ENCODE results near the gene TTC23. TPM values are rescaled to one million over a fixed set of nuclear protein-coding genes. Genes with fewer than 3 reads are reported as not detected.

Gene TTC23
- total RNA-seq, 4 donors from 2014 or later: 14.7 to 25.3 (median 19.3) TPM

DNA sequence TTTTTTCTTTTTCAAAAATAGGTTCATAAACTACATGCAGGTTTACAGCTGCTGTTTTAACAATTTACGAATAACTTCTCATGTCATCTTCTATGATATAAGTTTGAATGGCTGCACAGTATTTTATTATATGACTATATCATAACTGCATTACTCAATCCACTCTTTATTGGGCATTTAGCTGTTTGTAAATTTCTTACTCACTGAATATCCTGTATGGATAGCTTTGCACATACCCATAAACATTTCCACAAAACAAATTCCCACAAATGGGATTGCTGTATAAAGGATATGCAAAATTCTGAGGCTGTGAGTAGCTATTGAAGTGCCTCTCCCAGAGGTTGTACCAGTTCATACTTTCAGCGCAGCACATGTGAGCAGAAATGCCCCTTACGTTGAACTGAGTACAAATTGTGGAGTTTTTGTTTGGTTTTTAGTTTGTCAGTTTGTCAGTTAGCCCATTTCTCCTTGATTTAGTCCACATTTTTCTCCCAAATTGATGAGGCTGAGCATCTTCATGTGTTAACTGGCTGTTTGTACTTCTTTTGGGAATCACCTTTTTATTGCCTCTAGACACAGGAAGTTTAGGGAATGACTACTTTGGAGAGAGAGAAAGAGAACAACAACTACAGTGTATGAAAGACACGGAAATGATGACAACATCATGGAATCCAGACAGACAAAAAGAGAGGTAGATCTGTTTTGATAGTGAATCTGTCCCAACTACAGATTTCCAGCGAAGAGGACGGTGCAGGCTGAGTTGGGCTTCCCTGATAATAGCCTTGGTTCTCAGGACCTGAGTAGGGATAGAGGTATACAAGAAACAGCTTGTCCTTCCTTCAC is 24.8 kb downstream of the TTC23 start:
- no peak overlapping the region for H3K4me3 ChIP-seq
- intact Hi-C loops (cut with DNase I): no loop called here
- H3K27ac ChIP-seq (replicated peaks in 1 of 4): no peak overlapping the region
- no peaks in the 10 kb centered on the region for H3K9me3 ChIP-seq
- WGBS: 95% methylated on average over 6 of the region's 6 CpGs
- no peaks in the 10 kb centered on the region for H3K4me1 ChIP-seq
- DNase-seq (ENCODE audit: extremely low spot score): no peak
- H3K27me3 ChIP-seq: no peaks in the 10 kb centered on the region
- peaks cover 3 to 88% (median 68%) of the 10 kb centered on the region in 4 donors for H3K36me3 ChIP-seq
- TF ChIP-seq POLR2AphosphoS5 (IDR thresholded peaks at IDR 0.05) (no peak), EP300 (IDR thresholded peaks at IDR 0.05) (no peak), POLR2A (IDR thresholded peaks at IDR 0.05; ENCODE audit: low read depth) (no peak)
- TF ChIP-seq, protein P1, sequence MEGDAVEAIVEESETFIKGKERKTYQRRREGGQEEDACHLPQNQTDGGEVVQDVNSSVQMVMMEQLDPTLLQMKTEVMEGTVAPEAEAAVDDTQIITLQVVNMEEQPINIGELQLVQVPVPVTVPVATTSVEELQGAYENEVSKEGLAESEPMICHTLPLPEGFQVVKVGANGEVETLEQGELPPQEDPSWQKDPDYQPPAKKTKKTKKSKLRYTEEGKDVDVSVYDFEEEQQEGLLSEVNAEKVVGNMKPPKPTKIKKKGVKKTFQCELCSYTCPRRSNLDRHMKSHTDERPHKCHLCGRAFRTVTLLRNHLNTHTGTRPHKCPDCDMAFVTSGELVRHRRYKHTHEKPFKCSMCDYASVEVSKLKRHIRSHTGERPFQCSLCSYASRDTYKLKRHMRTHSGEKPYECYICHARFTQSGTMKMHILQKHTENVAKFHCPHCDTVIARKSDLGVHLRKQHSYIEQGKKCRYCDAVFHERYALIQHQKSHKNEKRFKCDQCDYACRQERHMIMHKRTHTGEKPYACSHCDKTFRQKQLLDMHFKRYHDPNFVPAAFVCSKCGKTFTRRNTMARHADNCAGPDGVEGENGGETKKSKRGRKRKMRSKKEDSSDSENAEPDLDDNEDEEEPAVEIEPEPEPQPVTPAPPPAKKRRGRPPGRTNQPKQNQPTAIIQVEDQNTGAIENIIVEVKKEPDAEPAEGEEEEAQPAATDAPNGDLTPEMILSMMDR (IDR thresholded peaks at IDR 0.05): no peak

DNA sequence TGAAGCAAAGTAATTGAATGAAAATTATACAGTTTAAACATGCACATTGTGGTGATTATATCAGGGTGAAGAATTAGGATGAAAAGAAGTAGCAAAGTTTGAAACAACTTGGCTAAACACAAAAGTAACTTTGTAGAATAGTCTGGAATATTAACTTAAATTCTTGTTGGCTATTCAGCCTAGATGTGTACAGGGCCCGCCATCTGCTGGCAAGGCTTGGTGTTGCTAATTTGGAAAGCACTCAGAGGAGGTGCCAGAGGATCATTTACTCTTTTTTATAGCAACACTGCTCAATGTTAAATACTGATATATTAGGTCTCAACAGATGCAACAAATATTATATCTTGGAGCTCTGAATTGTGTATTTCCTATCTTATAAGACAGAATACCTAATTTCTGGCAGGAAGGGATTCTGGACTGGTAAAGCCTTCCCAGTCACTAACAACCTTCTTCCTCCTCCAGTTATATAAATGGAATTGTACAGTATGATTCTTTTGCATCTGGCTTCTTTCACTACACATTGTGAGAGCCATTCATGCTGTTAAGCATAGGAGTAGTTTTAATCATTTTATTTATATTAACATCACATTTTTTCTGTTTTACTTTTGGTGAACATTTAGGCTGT is 36.1 kb downstream of the TTC23 start:
- no peak for DNase-seq (ENCODE audit: extremely low spot score)
- Histone ChIP-seq H3K4me3 (no peak overlapping the region), H3K27ac (replicated peaks in 1 of 4) (peak overlapping the region; percentile 80 to 92 (median 84)), H3K4me1 (peaks cover 5 to 58% (median 53%) of the 10 kb centered on the region in 4 donors), H3K27me3 (no peaks in the 10 kb centered on the region), H3K36me3 (peaks cover 12 to 29% (median 20%) of the 10 kb centered on the region in 4 donors), H3K9me3 (no peaks in the 10 kb centered on the region)
- 0% methylated on average over 1 of the region's 1 CpG for WGBS
- TF ChIP-seq POLR2AphosphoS5 (IDR thresholded peaks at IDR 0.05) (peak; percentile 70 to 73), POLR2A (IDR thresholded peaks at IDR 0.05; ENCODE audit: low read depth) (no peak), EP300 (IDR thresholded peaks at IDR 0.05) (no peak)
- TF ChIP-seq, protein P1 (IDR thresholded peaks at IDR 0.05): peak; percentile 94 to 99 (median 94)
- intact Hi-C loops (cut with DNase I): loop anchor here (2.0 kb wide), 2 partner anchors 42 to 112 kb away; no protein-coding TSS in a partner anchor

DNA sequence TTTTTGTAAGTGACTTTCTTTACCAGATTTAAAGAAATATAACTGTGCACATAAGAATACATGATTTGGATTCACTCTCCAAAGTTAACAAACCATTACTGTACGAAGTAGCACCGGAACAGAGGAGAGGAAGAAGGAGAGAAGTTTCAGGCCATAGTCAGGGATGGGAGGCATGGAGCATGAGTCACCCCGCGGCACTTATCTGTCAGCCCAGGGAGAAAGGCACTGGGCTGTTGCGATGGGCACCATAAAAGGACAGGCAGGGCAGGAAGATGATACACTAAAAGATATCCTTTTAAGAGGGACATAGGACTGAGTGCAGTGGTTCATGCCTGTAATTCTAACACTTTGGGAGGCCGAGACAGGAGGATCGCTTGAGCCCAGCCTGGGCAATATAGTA is 37.0 kb downstream of the TTC23 start:
- TF ChIP-seq POLR2AphosphoS5 (IDR thresholded peaks at IDR 0.05): peak; percentile 69 to 81
- TF ChIP-seq EP300 (IDR thresholded peaks at IDR 0.05): no peak
- DNase-seq (ENCODE audit: extremely low spot score): no peak
- no peaks in the 10 kb centered on the region for H3K27me3 ChIP-seq
- peaks cover 3 to 20% (median 11%) of the 10 kb centered on the region in 4 donors for H3K36me3 ChIP-seq
- no peak overlapping the region for H3K4me3 ChIP-seq
- peak overlapping the region; percentile 80 to 92 (median 84) for H3K27ac ChIP-seq (replicated peaks in 1 of 4)
- WGBS: 63% methylated on average over 7 of the region's 7 CpGs
- intact Hi-C loops (cut with DNase I): loop anchor here (2.0 kb wide), 2 partner anchors 42 to 112 kb away; no protein-coding TSS in a partner anchor
- no peaks in the 10 kb centered on the region for H3K9me3 ChIP-seq
- peaks cover 5 to 59% (median 53%) of the 10 kb centered on the region in 4 donors for H3K4me1 ChIP-seq

DNA sequence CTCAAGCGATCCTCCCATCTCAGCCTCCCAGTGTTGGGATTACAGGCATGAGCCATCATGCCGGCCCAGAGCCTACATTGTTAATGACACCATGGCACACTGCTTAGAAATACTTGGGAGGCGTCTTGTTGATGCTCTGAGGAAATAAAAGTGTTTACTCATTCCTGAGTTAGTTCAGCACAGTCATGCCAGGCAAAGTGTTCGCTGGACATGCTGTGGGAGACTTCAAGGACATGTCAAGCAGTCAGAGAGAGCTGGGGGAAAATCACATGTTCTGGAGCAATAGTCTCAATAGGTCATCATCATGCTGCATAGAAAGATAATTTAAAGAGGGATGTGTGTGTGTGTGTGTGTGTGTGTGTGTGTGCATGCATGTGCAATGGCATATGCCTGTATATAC is 37.5 kb downstream of the TTC23 start:
- Histone ChIP-seq H3K36me3 (peaks cover 0 to 15% (median 9%) of the 10 kb centered on the region in 4 donors), H3K27ac (replicated peaks in 1 of 4) (peak overlapping the region; percentile 80 to 92 (median 84)), H3K4me3 (no peak overlapping the region), H3K27me3 (no peaks in the 10 kb centered on the region), H3K9me3 (no peaks in the 10 kb centered on the region), H3K4me1 (peaks cover 5 to 59% (median 53%) of the 10 kb centered on the region in 4 donors)
- TF ChIP-seq EP300 (IDR thresholded peaks at IDR 0.05): peak; percentile 61
- peak in 1 of 2 donors; percentile 46 for TF ChIP-seq POLR2AphosphoS5 (IDR thresholded peaks at IDR 0.05)
- TF ChIP-seq POLR2A (IDR thresholded peaks at IDR 0.05; ENCODE audit: low read depth): no peak
- intact Hi-C loops (cut with DNase I): loop anchor here (2.0 kb wide), 2 partner anchors 41 to 111 kb away; no protein-coding TSS in a partner anchor
- DNase-seq (ENCODE audit: extremely low spot score): no peak
- 70% methylated on average over 4 of the region's 4 CpGs for WGBS

DNA sequence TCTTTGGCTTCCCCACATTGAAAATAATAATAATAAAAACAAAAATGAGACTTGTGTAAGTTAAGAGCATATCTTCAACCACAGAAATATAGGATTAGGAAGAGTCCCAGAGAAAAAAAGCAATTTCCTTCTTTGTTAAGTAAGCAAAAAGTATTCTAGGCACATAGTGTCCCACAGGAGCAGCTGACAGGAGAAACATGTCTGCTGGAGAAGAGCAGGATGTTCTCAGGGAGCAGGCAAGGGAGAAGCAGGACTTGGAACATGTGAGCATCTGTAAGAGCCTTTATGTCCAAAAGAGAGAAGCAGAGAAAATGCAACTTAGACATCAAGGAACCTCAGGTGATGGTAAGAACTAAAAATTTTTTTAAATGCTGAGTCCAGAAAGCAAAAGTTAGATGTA is 39.0 kb downstream of the TTC23 start:
- Histone ChIP-seq H3K27ac (replicated peaks in 1 of 4) (peak overlapping the region; percentile 80 to 92 (median 84)), H3K27me3 (no peaks in the 10 kb centered on the region), H3K4me3 (no peak overlapping the region), H3K9me3 (no peaks in the 10 kb centered on the region), H3K4me1 (peaks cover 5 to 59% (median 53%) of the 10 kb centered on the region in 4 donors), H3K36me3 (peaks cover 0 to 6% (median 4%) of the 10 kb centered on the region in 4 donors)
- TF ChIP-seq, protein P1 (IDR thresholded peaks at IDR 0.05): no peak
- TF ChIP-seq POLR2A (IDR thresholded peaks at IDR 0.05; ENCODE audit: low read depth): no peak
- peak; percentile 99 for TF ChIP-seq EP300 (IDR thresholded peaks at IDR 0.05)
- TF ChIP-seq POLR2AphosphoS5 (IDR thresholded peaks at IDR 0.05): peak; percentile 93 to 98
- intact Hi-C loops (cut with DNase I): no loop called here
- DNase-seq (ENCODE audit: extremely low spot score): no peak
